GM19467 (cell line): Measurements from ENCODE around the gene CSTA.

Source experiments
- ATAC-seq: cut with Tn5 transposase; IDR thresholded peaks from one replicate; pipeline ENCODE4 v1.9.1; 2021; ENCODE audit warnings: mild to moderate bottlenecking, moderate library complexity; ENCODE audit not compliant: unreplicated experiment

Gene CSTA

GRCh38 chr3:122324871-122325323 lies at the start of gene CSTA:
Gene CSTA, plus strand, starts transcription at chr3:122325248. Its CDS starts 45 bp downstream, at chr3:122325293.
- ATAC-seq, result no peak

- ATAC-seq, result no peak
Measured at GRCh38 chr3:122281891-122282290, 43.2 kb upstream of the CSTA start.

GRCh38 chr3:122283796-122284445 lies 41.1 kb upstream of the CSTA start:
- ATAC-seq, result no peak

GRCh38 chr3:122284486-122284885 lies 40.6 kb upstream of the CSTA start:
- no peak for ATAC-seq

GRCh38 chr3:122294359-122294758 lies 30.7 kb upstream of the CSTA start:
- ATAC-seq, result no peak

GRCh38 chr3:122295266-122296062 lies 29.6 kb upstream of the CSTA start:
- no peak for ATAC-seq

- ATAC-seq, result no peak
Measured at GRCh38 chr3:122298239-122298638, 26.8 kb upstream of the CSTA start.

- ATAC-seq, result no peak
Measured at GRCh38 chr3:122299215-122299614, 25.8 kb upstream of the CSTA start.

- no peak for ATAC-seq
Measured at GRCh38 chr3:122299872-122300460, 25.1 kb upstream of the CSTA start.

GRCh38 chr3:122301063-122301462 lies 24.0 kb upstream of the CSTA start:
- ATAC-seq, result peak; percentile 41

GRCh38 chr3:122305818-122306621 lies 19.0 kb upstream of the CSTA start:
- ATAC-seq, result no peak

- no peak for ATAC-seq
Measured at GRCh38 chr3:122306622-122306953, 18.5 kb upstream of the CSTA start.

GRCh38 chr3:122307094-122307687 lies 17.9 kb upstream of the CSTA start:
- no peak for ATAC-seq

- ATAC-seq, result no peak
Measured at GRCh38 chr3:122307976-122308375, 17.1 kb upstream of the CSTA start.

- no peak for ATAC-seq
Measured at GRCh38 chr3:122310361-122310760, 14.7 kb upstream of the CSTA start.

- ATAC-seq, result no peak
Measured at GRCh38 chr3:122312826-122313225, 12.2 kb upstream of the CSTA start.

GRCh38 chr3:122313281-122313680 lies 11.8 kb upstream of the CSTA start:
- no peak for ATAC-seq

- ATAC-seq, result no peak
Measured at GRCh38 chr3:122314228-122314876, 10.7 kb upstream of the CSTA start.

GRCh38 chr3:122315619-122316018 lies 9.4 kb upstream of the CSTA start:
- ATAC-seq, result no peak

GRCh38 chr3:122316368-122316767 lies 8.7 kb upstream of the CSTA start:
- ATAC-seq, result no peak
